DMS53 treated with DMSO at 0.1 percent for 48 hours (cell line): ENCODE results near the gene ANO9.
"Not testable (repeated sequence)": the region's sequence is repeated elsewhere in the genome, so short reads cannot be mapped to it uniquely, and the experiment has no call there.

Source experiments
- DNase-seq: peaks from one replicate; lab custom pipeline; 2025; ENCODE audit not compliant: unreplicated experiment; lab: John Stamatoyannopoulos, UW

Gene ANO9

GRCh38 chr11:405323-405953, 36.4 kb downstream of the ANO9 start:
- DNase-seq, result no peak

- DNase-seq, result no peak
Measured at GRCh38 chr11:404551-405264, 37.1 kb downstream of the ANO9 start.

GRCh38 chr11:403761-404431, 37.9 kb downstream of the ANO9 start:
- no peak for DNase-seq

GRCh38 chr11:403021-403760, 38.6 kb downstream of the ANO9 start:
- DNase-seq, result no peak

GRCh38 chr11:401196-401595, 40.6 kb downstream of the ANO9 start:
- DNase-seq, result not testable (repeated sequence)

- DNase-seq, result no peak
Measured at GRCh38 chr11:400241-400689, 41.5 kb downstream of the ANO9 start.

GRCh38 chr11:399731-400211, 42.0 kb downstream of the ANO9 start:
- DNase-seq, result no peak

GRCh38 chr11:398826-399225, 43.0 kb downstream of the ANO9 start:
- DNase-seq, result no peak

- DNase-seq, result no peak
Measured at GRCh38 chr11:396948-397548, 44.8 kb downstream of the ANO9 start.

GRCh38 chr11:396511-396947, 45.3 kb downstream of the ANO9 start:
- no peak for DNase-seq

GRCh38 chr11:395866-396265, 45.9 kb downstream of the ANO9 start:
- no peak for DNase-seq

GRCh38 chr11:394858-395655, 46.8 kb downstream of the ANO9 start:
- DNase-seq, result no peak

- DNase-seq, result peak; percentile 78
Measured at GRCh38 chr11:394034-394857, 47.6 kb downstream of the ANO9 start, which contains the start of gene PKP3. Gene PKP3 (plus strand): TSS chr11:394209. CDS start chr11:394293, 84 bp downstream.

GRCh38 chr11:393219-394033, 48.4 kb downstream of the ANO9 start:
- DNase-seq, result no peak

- no peak for DNase-seq
Measured at GRCh38 chr11:392102-392777, 49.6 kb downstream of the ANO9 start.

- no peak for DNase-seq
Measured at GRCh38 chr11:391117-392017, 50.4 kb downstream of the ANO9 start.

- peak; percentile 74 for DNase-seq
Measured at GRCh38 chr11:390175-390574, 51.6 kb downstream of the ANO9 start.
